Measurements from ENCODE around the gene CNPY3.

DNA sequence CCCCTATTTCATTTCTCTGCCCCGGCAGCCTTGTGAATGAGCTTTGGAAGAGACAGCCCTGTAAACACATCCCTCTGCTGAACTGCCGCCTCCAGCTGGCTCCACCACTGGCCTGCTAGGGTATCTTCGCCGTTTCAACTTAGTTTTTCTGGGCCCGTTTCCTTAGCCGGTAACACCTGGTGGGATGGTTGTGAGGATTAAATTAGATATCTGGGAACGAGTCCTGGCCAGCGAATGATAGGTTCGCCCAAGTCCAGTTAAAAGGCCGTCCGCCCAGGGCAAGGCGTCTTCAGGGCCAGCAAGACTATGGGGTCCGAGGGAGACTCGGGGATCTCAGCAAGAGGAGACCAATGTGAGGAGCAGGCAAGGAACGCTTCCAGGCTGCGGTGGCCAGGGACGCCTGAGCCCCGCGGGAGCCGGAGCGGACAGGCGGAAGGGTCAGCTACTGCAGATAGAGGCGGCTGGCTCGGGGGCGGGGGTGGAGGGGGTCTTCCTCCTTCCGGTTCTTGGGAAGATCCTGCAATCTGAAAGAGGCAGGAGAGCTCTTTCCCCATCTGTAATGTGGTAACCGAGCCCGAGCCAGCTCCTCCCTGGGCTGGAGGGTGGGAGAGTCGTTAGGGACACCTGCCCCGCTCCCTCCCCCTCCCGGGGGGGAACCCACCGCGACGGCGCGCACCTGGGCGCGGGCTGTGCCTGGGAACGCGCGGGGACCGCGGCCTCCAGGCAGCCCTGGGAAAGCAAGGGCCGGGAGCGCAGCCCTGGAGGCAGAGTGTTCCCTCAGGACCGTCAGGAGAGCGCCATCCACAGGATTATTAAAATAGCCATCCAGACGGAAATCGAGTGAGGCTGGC is 17.9 kb upstream of the CNPY3 start:
- TF ChIP-seq RCOR1 (IDR thresholded peaks at IDR 0.05; ENCODE audit: low read depth, low read length): no peak
- TF ChIP-seq CHD4 (IDR thresholded peaks at IDR 0.05; ENCODE audit: borderline replicate concordance): no peak
- TF ChIP-seq POLR2A (IDR thresholded peaks at IDR 0.05; ENCODE audit: low read length): no peak
- TF ChIP-seq, protein P1, sequence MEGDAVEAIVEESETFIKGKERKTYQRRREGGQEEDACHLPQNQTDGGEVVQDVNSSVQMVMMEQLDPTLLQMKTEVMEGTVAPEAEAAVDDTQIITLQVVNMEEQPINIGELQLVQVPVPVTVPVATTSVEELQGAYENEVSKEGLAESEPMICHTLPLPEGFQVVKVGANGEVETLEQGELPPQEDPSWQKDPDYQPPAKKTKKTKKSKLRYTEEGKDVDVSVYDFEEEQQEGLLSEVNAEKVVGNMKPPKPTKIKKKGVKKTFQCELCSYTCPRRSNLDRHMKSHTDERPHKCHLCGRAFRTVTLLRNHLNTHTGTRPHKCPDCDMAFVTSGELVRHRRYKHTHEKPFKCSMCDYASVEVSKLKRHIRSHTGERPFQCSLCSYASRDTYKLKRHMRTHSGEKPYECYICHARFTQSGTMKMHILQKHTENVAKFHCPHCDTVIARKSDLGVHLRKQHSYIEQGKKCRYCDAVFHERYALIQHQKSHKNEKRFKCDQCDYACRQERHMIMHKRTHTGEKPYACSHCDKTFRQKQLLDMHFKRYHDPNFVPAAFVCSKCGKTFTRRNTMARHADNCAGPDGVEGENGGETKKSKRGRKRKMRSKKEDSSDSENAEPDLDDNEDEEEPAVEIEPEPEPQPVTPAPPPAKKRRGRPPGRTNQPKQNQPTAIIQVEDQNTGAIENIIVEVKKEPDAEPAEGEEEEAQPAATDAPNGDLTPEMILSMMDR (IDR thresholded peaks at IDR 0.05): no peak
- no peak for TF ChIP-seq FOXS1 (CRISPR knock-in tag; IDR thresholded peaks at IDR 0.05)
